HCT116 (cell line): ENCODE data around the gene IL4. TPM values are rescaled to one million over a fixed set of nuclear protein-coding genes. Genes with fewer than 3 reads are reported as not detected.
A peak's percentile ranks its signal among the peaks of the same experiment; 100 is the strongest.

Experiments
- ATAC-seq: fragments of 200-7000 bp; cut with Tn5 transposase; 2 replicates; pipeline ENCODE4 v1.9.1; 2020; ENCODE audit warnings: mild to moderate bottlenecking, moderate library complexity
- BruUV-seq: library from RNA; stranded (reverse); fragments of 400-500 nt; replicated peaks from 2 replicates; lab custom pipeline; 2021; lab: Mats Ljungman, UMichigan
- CTCF ChIA-PET: fragments of 300-600 bp; sonication (Branson Sonifier 250); formaldehyde crosslinking; loops from one replicate; lab custom pipeline; 2021; ENCODE audit warnings: antibody characterized with exemption; lab: Charles Lee
- POLR2A ChIA-PET: fragments of 300-600, 350-600 bp; sonication (Branson Sonifier 250); formaldehyde crosslinking; loops from one replicate; lab custom pipeline; 2021; ENCODE audit warnings: antibody characterized with exemption; lab: Charles Lee
- RAD21 ChIA-PET, 2 experiments: fragments of 300-600 bp; sonication (Branson Sonifier 250); formaldehyde crosslinking; loops; one replicate each; lab custom pipeline; 2023; ENCODE audit warnings: low total read pairs in 2 of 2; ENCODE audit not compliant: uncharacterized antibody in 2 of 2, unreplicated experiment in 2 of 2, low non-redundant PET in 1 of 2; lab: Charles Lee
- DNase-seq: peaks from one replicate; pipeline ENCODE4 v3.0.0-alpha.2; 2010; ENCODE audit warnings: low read depth, low spot score
- H2AFZ ChIP-seq: fragments of 200-600 bp; shearing (Covaris generic), sonication (generic); 2 replicates; pipeline ENCODE4 v1.6.1; 2017; ENCODE audit warnings: low read depth, mixed run types, mixed read lengths, antibody characterized with exemption, low read length; ENCODE audit not compliant: poor library complexity, severe bottlenecking
- H3K27ac ChIP-seq: 2 replicates; pipeline ENCODE4 v1.5.1; 2012; ENCODE audit warnings: low read depth, low read length
- H3K27me3 ChIP-seq: fragments of 200-600 bp; sonication (generic); 2 replicates; pipeline ENCODE4 v1.6.1; 2016; ENCODE audit warnings: mixed run types, low read length, mixed read lengths; ENCODE audit not compliant: insufficient read depth
- H3K36me3 ChIP-seq, 2 experiments: fragments of 200-500 bp in 1 of 2; fragments of 200-600 bp in 1 of 2; sonication (Bioruptor generic) in 1 of 2; sonication (generic) in 1 of 2; 2 replicates each; pipeline versions ENCODE4 v1.5.1 to v1.6.1; 2014 to 2016; ENCODE audit warnings: low read length in 2 of 2, inconsistent platforms in 1 of 2, mixed read lengths in 1 of 2, mixed run types in 1 of 2; ENCODE audit not compliant: insufficient read depth in 2 of 2, control insufficient read depth in 1 of 2
- H3K4me1 ChIP-seq, 2 experiments: fragments of 200-600 bp in 1 of 2; sonication (generic) in 1 of 2; 2 replicates each; pipeline versions ENCODE4 v1.5.1 to v1.6.1; 2012 to 2017; ENCODE audit warnings: low read length in 2 of 2, inconsistent platforms in 1 of 2, mild to moderate bottlenecking in 1 of 2, mixed read lengths in 1 of 2, mixed run types in 1 of 2, moderate library complexity in 1 of 2; ENCODE audit not compliant: insufficient read depth in 2 of 2, control insufficient read depth in 1 of 2
- H3K4me2 ChIP-seq: fragments of 200-600 bp; sonication (generic); 2 replicates; pipeline ENCODE4 v1.6.1; 2017; ENCODE audit warnings: mixed run types, low read length, mixed read lengths
- H3K4me3 ChIP-seq, 2 experiments: fragments of 200-600 bp in 1 of 2; sonication (generic) in 1 of 2; replicated peaks in 1 of 2; 2 replicates each; pipeline ENCODE4 v1.5.1; 2011 to 2016; ENCODE audit warnings: low read length in 2 of 2, control low read depth in 1 of 2, low read depth in 1 of 2, mild to moderate bottlenecking in 1 of 2, mixed read lengths in 1 of 2, mixed run types in 1 of 2
- H3K79me2 ChIP-seq: fragments of 200-600 bp; sonication (generic); 2 replicates; pipeline ENCODE4 v1.6.1; 2017; ENCODE audit warnings: mild to moderate bottlenecking, mixed run types, low read length, moderate library complexity, mixed read lengths; ENCODE audit not compliant: insufficient read depth
- H3K9ac ChIP-seq: fragments of 200-600 bp; sonication (generic); 2 replicates; pipeline ENCODE4 v1.6.1; 2016; ENCODE audit warnings: low read length, mixed read lengths
- H3K9me2 ChIP-seq: fragments of 200-600 bp; sonication (generic), shearing (Covaris generic); 2 replicates; pipeline ENCODE4 v1.6.1; 2017; ENCODE audit warnings: mixed run types, mild to moderate bottlenecking, moderate library complexity; ENCODE audit not compliant: insufficient read depth
- H3K9me3 ChIP-seq, 2 experiments: fragments of 200-500 bp in 1 of 2; fragments of 200-600 bp in 1 of 2; sonication (Bioruptor generic) in 1 of 2; sonication (generic) in 1 of 2; 2 replicates each; pipeline ENCODE4 v1.6.1; 2014 to 2017; ENCODE audit warnings: low read length in 2 of 2, mixed read lengths in 2 of 2, inconsistent platforms in 1 of 2, low read depth in 1 of 2, mild to moderate bottlenecking in 1 of 2, mixed run types in 1 of 2, moderate library complexity in 1 of 2; ENCODE audit not compliant: control insufficient read depth in 1 of 2, insufficient read depth in 1 of 2
- H4K20me1 ChIP-seq: fragments of 200-600 bp; sonication (generic), shearing (Covaris generic); 2 replicates; pipeline ENCODE4 v1.6.1; 2017; ENCODE audit warnings: mixed run types, mild to moderate bottlenecking, moderate library complexity; ENCODE audit not compliant: insufficient read depth
- MAX ChIP-seq: IDR thresholded peaks from 2 replicates; pipeline ENCODE4 v1.6.1; 2012
- RAD21 ChIP-seq: IDR thresholded peaks from 2 replicates; pipeline ENCODE4 v1.6.1; 2012; ENCODE audit warnings: low read depth, mild to moderate bottlenecking
- SP1 ChIP-seq: IDR thresholded peaks from 2 replicates; pipeline ENCODE4 v1.6.1; 2012; ENCODE audit warnings: low read depth
- YY1 ChIP-seq: IDR thresholded peaks from 2 replicates; pipeline ENCODE4 v1.6.1; 2011; ENCODE audit warnings: low read length, low read depth, moderate library complexity, mild to moderate bottlenecking; ENCODE audit not compliant: insufficient replicate concordance; ENCODE audit errors: extremely low read depth
- intact Hi-C: fragments of 100-400 bp; cut with micrococcal nuclease; formaldehyde crosslinking; loops from 2 replicates; pipeline ENCODE4 v1.10.0; 2022
- total RNA-seq: library from RNA; stranded (reverse); gene quantifications from one replicate; pipeline ENCODE4 v1.2.1, GENCODE V29; 2021; ENCODE audit not compliant: unreplicated experiment

Gene IL4
- total RNA-seq, 1 experiment from 2014 or later: not detected

DNA sequence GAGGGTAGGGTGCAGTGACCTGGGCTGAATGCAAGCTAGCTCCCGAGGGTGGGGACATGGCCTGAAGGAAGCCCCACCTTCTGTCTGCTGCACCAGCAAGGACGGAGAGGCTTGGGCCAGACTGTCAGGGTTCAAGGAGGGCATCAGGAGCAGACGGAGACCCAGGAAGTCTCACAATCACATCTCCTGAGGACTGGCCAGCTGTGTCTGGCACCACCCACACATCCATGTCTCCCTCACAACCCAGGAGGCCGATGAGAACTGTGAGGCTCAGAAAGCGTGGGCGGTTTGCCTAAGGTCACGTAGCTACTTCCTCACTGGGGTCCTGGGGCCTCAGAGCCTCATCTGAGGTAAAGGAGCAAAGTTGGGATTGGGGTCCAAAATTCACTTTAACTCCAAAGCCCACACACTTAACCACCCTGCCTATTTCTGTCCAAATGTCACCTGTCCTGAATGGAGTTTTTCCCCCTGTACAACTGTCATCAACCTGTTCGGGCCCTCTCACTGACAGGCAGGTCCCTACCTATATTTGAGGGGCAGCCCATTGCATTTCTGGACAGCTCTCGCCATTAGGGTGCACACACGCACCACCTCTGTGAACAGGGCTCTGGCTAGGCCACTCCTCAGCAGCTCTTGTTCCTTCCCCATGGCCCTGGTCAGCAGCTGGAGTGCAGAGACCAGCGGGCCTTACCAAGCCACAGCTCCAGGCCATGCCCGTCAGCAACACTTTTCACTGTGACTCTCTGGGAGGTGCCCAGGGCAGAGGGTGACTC is 12.4 kb upstream of the IL4 start:
- H3K4me2 ChIP-seq: no peak overlapping the region
- ChIA-PET RAD21 (interaction anchor here in 1 of 2 experiments (0.6 kb wide), 1 partner anchor 130 kb away, joined by 3 read pairs; no protein-coding TSS in a partner anchor), POLR2A (no interaction called here)
- BruUV-seq: no TSS peak
- no peaks in the 10 kb centered on the region for H3K36me3 ChIP-seq
- H3K9me3 ChIP-seq: no peaks in the 10 kb centered on the region
- H2AFZ ChIP-seq: no peak overlapping the region
- ATAC-seq (peak; percentile 24; the same call in 1 of the 2 replicates), DNase-seq (no peak)
- H3K27ac ChIP-seq: no peak overlapping the region
- no peaks in the 10 kb centered on the region for H3K9me2 ChIP-seq
- no peak overlapping the region for H3K9ac ChIP-seq
- H4K20me1 ChIP-seq: no peaks in the 10 kb centered on the region
- TF ChIP-seq SP1 (no peak), RAD21 (peak; percentile 31; the same call in 1 of the 2 replicates)
- TF ChIP-seq, all 23 proteins: peak for 1
- peaks cover 0 to under 1% of the 10 kb centered on the region in 2 experiments; a peak in 1 of 4 replicates for H3K4me1 ChIP-seq
- CTCF ChIA-PET: interaction anchor here (1.3 kb wide), 1 partner anchor 158 kb away, joined by 5 read pairs; no protein-coding TSS in a partner anchor
- no peaks in the 10 kb centered on the region for H3K27me3 ChIP-seq
- no peak overlapping the region for H3K4me3 ChIP-seq
- intact Hi-C loops: no loop called here
- no peaks in the 10 kb centered on the region for H3K79me2 ChIP-seq

DNA sequence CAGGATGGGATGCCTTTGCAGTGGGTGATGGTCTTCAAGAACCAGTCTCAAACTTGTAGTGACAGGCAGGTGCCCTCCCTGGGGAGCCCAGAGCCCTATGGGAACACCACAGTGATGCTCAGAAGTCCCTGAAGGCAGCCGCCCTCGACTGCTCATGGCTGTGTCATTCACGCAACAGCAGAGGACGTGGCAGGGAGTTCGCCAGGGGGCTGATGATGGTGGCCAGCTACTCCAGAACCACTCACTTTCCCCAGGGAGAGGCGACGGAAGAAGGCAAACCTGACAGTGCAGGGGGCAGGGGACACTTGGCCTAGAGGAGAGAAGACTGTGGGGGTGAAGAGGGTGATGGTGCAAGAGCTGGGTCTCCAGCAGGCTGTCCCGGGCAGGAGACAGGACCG is 11.8 kb upstream of the IL4 start:
- Histone ChIP-seq H3K9me3 (no peaks in the 10 kb centered on the region), H3K27ac (no peak overlapping the region), H3K9me2 (no peaks in the 10 kb centered on the region), H3K79me2 (no peaks in the 10 kb centered on the region), H2AFZ (no peak overlapping the region), H3K9ac (no peak overlapping the region), H3K4me2 (no peak overlapping the region)
- intact Hi-C loops: no loop called here
- DNase-seq (no peak), ATAC-seq (no peak)
- POLR2A ChIA-PET: no interaction called here
- no peak for TF ChIP-seq MAX
- TF ChIP-seq YY1: no peak
- TF ChIP-seq, all 23 proteins: peak for 0
- no peaks in the 10 kb centered on the region for H4K20me1 ChIP-seq
- no peaks in the 10 kb centered on the region for H3K36me3 ChIP-seq
- H3K4me3 ChIP-seq: no peak overlapping the region
- ChIA-PET CTCF (interaction anchor here (1.3 kb wide), 1 partner anchor 158 kb away, joined by 5 read pairs; no protein-coding TSS in a partner anchor), RAD21 (no interaction called here)
- no TSS peak for BruUV-seq
- H3K4me1 ChIP-seq: peaks cover 0 to 6% of the 10 kb centered on the region in 2 experiments; a peak in 1 of 4 replicates
- H3K27me3 ChIP-seq: no peaks in the 10 kb centered on the region
